H9 (cell line): ENCODE results near the gene CD2BP2. TPM values are rescaled to one million over a fixed set of nuclear protein-coding genes. Genes with fewer than 3 reads are reported as not detected.

Experiments used
- DNase-seq: peaks from one replicate; pipeline ENCODE4 v3.0.0-alpha.2; 2017
- H2AFZ ChIP-seq: one replicate; pipeline ENCODE4 v1.6.1; 2013; ENCODE audit warnings: mild to moderate bottlenecking, low read length, control low read depth, moderate library complexity
- H2AK5ac ChIP-seq: 2 replicates; pipeline ENCODE4 v1.6.1; 2013; ENCODE audit warnings: low read length, control low read depth, mixed read lengths; ENCODE audit not compliant: insufficient read length
- H2BK120ac ChIP-seq: one replicate; pipeline ENCODE4 v1.6.1; 2013; ENCODE audit warnings: low read depth, mild to moderate bottlenecking, low read length, control low read depth, inconsistent platforms; ENCODE audit not compliant: poor library complexity, severe bottlenecking
- H2BK12ac ChIP-seq: 2 replicates; pipeline ENCODE4 v1.6.1; 2013; ENCODE audit warnings: low read length, control low read depth, mixed read lengths, low read depth; ENCODE audit not compliant: insufficient read length
- H2BK15ac ChIP-seq: 2 replicates; pipeline ENCODE4 v1.6.1; 2013; ENCODE audit warnings: low read depth, low read length, control low read depth
- H2BK20ac ChIP-seq: one replicate; pipeline ENCODE4 v1.6.1; 2013; ENCODE audit warnings: low read depth, mild to moderate bottlenecking, low read length, control low read depth, inconsistent platforms; ENCODE audit not compliant: poor library complexity, severe bottlenecking
- H2BK5ac ChIP-seq: 2 replicates; pipeline ENCODE4 v1.6.1; 2013; ENCODE audit warnings: low read length, control low read depth, mixed read lengths; ENCODE audit not compliant: insufficient read length
- H3K14ac ChIP-seq: 2 replicates; pipeline ENCODE4 v1.6.1; 2013; ENCODE audit warnings: low read length, control low read depth; ENCODE audit not compliant: insufficient read depth
- H3K18ac ChIP-seq: 2 replicates; pipeline ENCODE4 v1.6.1; 2013; ENCODE audit warnings: low read depth, mild to moderate bottlenecking, mixed read lengths, low read length, control low read depth; ENCODE audit not compliant: insufficient read length
- H3K23ac ChIP-seq: 2 replicates; pipeline ENCODE4 v1.6.1; 2013; ENCODE audit warnings: low read length, control low read depth, mixed read lengths, low read depth; ENCODE audit not compliant: insufficient read length
- H3K23me2 ChIP-seq: 2 replicates; pipeline ENCODE4 v1.6.1; 2013; ENCODE audit warnings: low read depth, mild to moderate bottlenecking, mixed read lengths, low read length, control low read depth; ENCODE audit not compliant: insufficient read length, poor library complexity, severe bottlenecking
- H3K27ac ChIP-seq: 2 replicates; pipeline ENCODE4 v1.5.1; 2013; ENCODE audit warnings: low read length, control low read depth, mixed read lengths, low read depth; ENCODE audit not compliant: insufficient read length
- H3K27me3 ChIP-seq: 2 replicates; pipeline ENCODE4 v1.6.1; 2013; ENCODE audit warnings: low read length, control low read depth, inconsistent platforms; ENCODE audit not compliant: insufficient read depth
- H3K4ac ChIP-seq: 2 replicates; pipeline ENCODE4 v1.6.1; 2013; ENCODE audit warnings: low read depth, mild to moderate bottlenecking, control low read depth, inconsistent platforms, low read length, moderate library complexity
- H3K4me1 ChIP-seq: 2 replicates; pipeline ENCODE4 v1.6.1; 2013; ENCODE audit warnings: low read length, control low read depth, inconsistent platforms; ENCODE audit not compliant: insufficient read depth
- H3K4me2 ChIP-seq: 2 replicates; pipeline ENCODE4 v1.6.1; 2013; ENCODE audit warnings: low read length, control low read depth, mixed read lengths; ENCODE audit not compliant: insufficient read length, insufficient read depth
- H3K56ac ChIP-seq: 2 replicates; pipeline ENCODE4 v1.6.1; 2013; ENCODE audit warnings: low read depth, mild to moderate bottlenecking, mixed read lengths, low read length, control low read depth; ENCODE audit not compliant: insufficient read length
- H3K79me1 ChIP-seq: 2 replicates; pipeline ENCODE4 v1.6.1; 2013; ENCODE audit warnings: low read depth, mild to moderate bottlenecking, moderate library complexity, low read length, control low read depth, inconsistent platforms; ENCODE audit not compliant: insufficient read depth, poor library complexity, severe bottlenecking
- H3K79me2 ChIP-seq: 2 replicates; pipeline ENCODE4 v1.6.1; 2013; ENCODE audit warnings: low read length, control low read depth, inconsistent platforms; ENCODE audit not compliant: insufficient read depth
- H3K9ac ChIP-seq: 2 replicates; pipeline ENCODE4 v1.6.1; 2013; ENCODE audit warnings: low read length, control low read depth, mixed read lengths; ENCODE audit not compliant: insufficient read length; ENCODE audit errors: extremely low read depth
- H3K9me3 ChIP-seq: one replicate; pipeline ENCODE4 v1.6.1; 2013; ENCODE audit warnings: low read depth, low read length, inconsistent platforms; ENCODE audit not compliant: control insufficient read depth
- H3T11ph ChIP-seq: one replicate; pipeline ENCODE4 v1.6.1; 2013; ENCODE audit warnings: mild to moderate bottlenecking, low read length, control low read depth, inconsistent platforms
- H4K20me1 ChIP-seq: one replicate; pipeline ENCODE4 v1.6.1; 2013; ENCODE audit not compliant: control insufficient read depth, insufficient read length, insufficient read depth
- H4K5ac ChIP-seq: 2 replicates; pipeline ENCODE4 v1.6.1; 2013; ENCODE audit warnings: low read depth, mild to moderate bottlenecking, mixed read lengths, low read length, control low read depth; ENCODE audit not compliant: insufficient read length
- H4K8ac ChIP-seq: replicated peaks from 2 replicates; pipeline ENCODE4 v1.6.1; 2013; ENCODE audit warnings: low read length, control low read depth, mixed read lengths, low read depth; ENCODE audit not compliant: insufficient read length
- H4K91ac ChIP-seq: 2 replicates; pipeline ENCODE4 v1.6.1; 2013; ENCODE audit warnings: low read depth, mild to moderate bottlenecking, moderate library complexity, mixed read lengths, low read length, control low read depth; ENCODE audit not compliant: insufficient read length
- H3K27ac Mint-ChIP-seq, 3 experiments: 2 replicates in 2 of 3; 3 replicates in 1 of 3; pipeline ENCODE4 v1.8.0; 2020 to 2021; ENCODE audit warnings: mixed read lengths in 3 of 3, mild to moderate bottlenecking in 1 of 3, moderate library complexity in 1 of 3
- H3K27me3 Mint-ChIP-seq: 2 replicates; pipeline ENCODE4 v1.8.0; 2021; ENCODE audit warnings: low read depth, mild to moderate bottlenecking, moderate library complexity, mixed read lengths
- H3K36me3 Mint-ChIP-seq, 3 experiments: 2 replicates in 2 of 3; 3 replicates in 1 of 3; pipeline ENCODE4 v1.8.0; 2020 to 2021; ENCODE audit warnings: low read depth in 3 of 3, mixed read lengths in 3 of 3; ENCODE audit not compliant: insufficient read depth in 1 of 3
- H3K4me1 Mint-ChIP-seq, 2 experiments: 2 replicates each; pipeline ENCODE4 v1.8.0; 2020; ENCODE audit warnings: mixed read lengths in 2 of 2
- H3K4me3 Mint-ChIP-seq, 2 experiments: 2 replicates in 1 of 2; 3 replicates in 1 of 2; pipeline ENCODE4 v1.8.0; 2020 to 2021; ENCODE audit warnings: mild to moderate bottlenecking in 2 of 2, mixed read lengths in 2 of 2, moderate library complexity in 1 of 2
- H3K9me3 Mint-ChIP-seq, 2 experiments: 2 replicates in 1 of 2; 3 replicates in 1 of 2; pipeline ENCODE4 v1.8.0; 2020; ENCODE audit warnings: mild to moderate bottlenecking in 2 of 2, mixed read lengths in 2 of 2, moderate library complexity in 1 of 2
- WGBS: extraction: QIAGEN DNeasy Blood & Tissue Kit; methylation state at CpG from one replicate; pipeline ENCODE4 v1.1.7; 2013; ENCODE audit warnings: missing lambda C conversion rate, low lambda C conversion rate, mixed read lengths; ENCODE audit not compliant: insufficient read length; ENCODE audit errors: extremely low coverage; 5-methylcytosine and 5-hydroxymethylcytosine counted together
- total RNA-seq: library from RNA; stranded (reverse); gene quantifications from 2 replicates; pipeline ENCODE4 v1.2.1, GENCODE V29; 2021
- TF ChIP-seq, protein P1 (sequence below): fragments of 200-600 bp; sonication (generic); conservative IDR thresholded peaks from 3 replicates; pipeline ENCODE4 v1.8.0; 2021; ENCODE audit warnings: antibody characterized with exemption, mild to moderate bottlenecking

Gene CD2BP2
- total RNA-seq, 1 experiment from 2014 or later, result 90.1 TPM

DNA sequence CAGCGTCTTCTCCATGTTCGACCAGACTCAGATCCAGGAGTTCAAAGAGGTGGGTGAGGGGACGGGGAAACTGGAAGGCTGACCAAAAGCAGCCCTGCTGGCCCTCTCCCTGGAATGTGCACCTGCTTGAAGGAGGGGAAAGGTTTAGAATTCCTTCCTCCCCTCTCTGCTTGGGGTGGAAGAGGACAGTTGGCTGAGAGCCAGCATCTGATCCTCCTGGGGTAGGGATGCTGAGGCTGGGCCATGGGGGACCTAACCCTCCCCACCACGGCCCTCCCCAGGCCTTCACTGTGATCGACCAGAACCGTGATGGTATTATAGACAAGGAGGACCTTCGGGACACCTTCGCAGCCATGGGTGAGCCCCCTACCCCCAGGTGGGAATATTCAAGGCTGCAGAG lies 20.8 kb upstream of the CD2BP2 start:
- Histone ChIP-seq H2BK15ac (0 out of 2 replicates have a peak overlapping the region, but pooled peaks have one; percentile 49), H2BK5ac (no peak overlapping the region), H3K14ac (no peak overlapping the region), H2BK20ac (peak overlapping the region; percentile 0), H3K9me3 (no peaks in the 10 kb centered on the region), H4K5ac (no peak overlapping the region), H2BK12ac (no peak overlapping the region), H3K27me3 (no peaks in the 10 kb centered on the region), H3K79me2 (no peaks in the 10 kb centered on the region; the same call in 1 of the 2 replicates), H3K27ac (no peak overlapping the region), H3K79me1 (no peaks in the 10 kb centered on the region), H3K23me2 (peaks cover 13% of the 10 kb centered on the region), H2AFZ (no peak overlapping the region), H3K23ac (no peak overlapping the region), H2AK5ac (no peak overlapping the region), H4K8ac (no peak overlapping the region), H3K4ac (no peak overlapping the region), H3K4me2 (no peak overlapping the region), H3T11ph (no peak overlapping the region), H3K56ac (no peak overlapping the region), H3K4me1 (no peaks in the 10 kb centered on the region; the same call in 1 of the 2 replicates), H4K91ac (no peak overlapping the region), H2BK120ac (no peak overlapping the region), H3K18ac (no peak overlapping the region), H3K9ac (no peak overlapping the region), H4K20me1 (no peaks in the 10 kb centered on the region)
- Mint-ChIP-seq H3K36me3 (peaks cover 2 to 4% (median 2%) of the 10 kb centered on the region in 3 experiments; a peak in 4 of 7 replicates), H3K9me3 (peaks cover 0 to 2% of the 10 kb centered on the region in 2 experiments; a peak in 2 of 5 replicates), H3K4me1 (peaks cover 23 to 43% of the 10 kb centered on the region in 2 experiments), H3K27ac (peak overlapping the region; percentile 31 to 73 (median 72); a peak in 3 of 7 replicates), H3K27me3 (0 out of 2 replicates have a peak, but pooled peaks cover 2% of the 10 kb centered on the region), H3K4me3 (no peak overlapping the region)
- no CpG with 5 or more reads among the region's 8 CpGs for WGBS
- DNase-seq, result no peak
- TF ChIP-seq, protein P1, sequence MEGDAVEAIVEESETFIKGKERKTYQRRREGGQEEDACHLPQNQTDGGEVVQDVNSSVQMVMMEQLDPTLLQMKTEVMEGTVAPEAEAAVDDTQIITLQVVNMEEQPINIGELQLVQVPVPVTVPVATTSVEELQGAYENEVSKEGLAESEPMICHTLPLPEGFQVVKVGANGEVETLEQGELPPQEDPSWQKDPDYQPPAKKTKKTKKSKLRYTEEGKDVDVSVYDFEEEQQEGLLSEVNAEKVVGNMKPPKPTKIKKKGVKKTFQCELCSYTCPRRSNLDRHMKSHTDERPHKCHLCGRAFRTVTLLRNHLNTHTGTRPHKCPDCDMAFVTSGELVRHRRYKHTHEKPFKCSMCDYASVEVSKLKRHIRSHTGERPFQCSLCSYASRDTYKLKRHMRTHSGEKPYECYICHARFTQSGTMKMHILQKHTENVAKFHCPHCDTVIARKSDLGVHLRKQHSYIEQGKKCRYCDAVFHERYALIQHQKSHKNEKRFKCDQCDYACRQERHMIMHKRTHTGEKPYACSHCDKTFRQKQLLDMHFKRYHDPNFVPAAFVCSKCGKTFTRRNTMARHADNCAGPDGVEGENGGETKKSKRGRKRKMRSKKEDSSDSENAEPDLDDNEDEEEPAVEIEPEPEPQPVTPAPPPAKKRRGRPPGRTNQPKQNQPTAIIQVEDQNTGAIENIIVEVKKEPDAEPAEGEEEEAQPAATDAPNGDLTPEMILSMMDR, result no peak
